GM06990 (cell line): ENCODE measurements around the gene PTPRM.

ENCODE experiments used
- DNase-seq: peaks from one replicate; pipeline ENCODE4 v3.0.0-alpha.2; 2011; ENCODE audit not compliant: insufficient read length; ENCODE audit errors: extremely low read depth
- H3K27me3 ChIP-seq: replicated peaks from 2 replicates; pipeline ENCODE4 v1.6.0; 2011; ENCODE audit warnings: low read length; ENCODE audit not compliant: control insufficient read depth, insufficient read depth
- H3K36me3 ChIP-seq: 2 replicates; pipeline ENCODE4 v1.5.1; 2011; ENCODE audit warnings: low read length; ENCODE audit not compliant: control insufficient read depth, insufficient read depth
- H3K4me3 ChIP-seq: replicated peaks from 2 replicates; pipeline ENCODE4 v1.5.1; 2011; ENCODE audit warnings: low read depth, mild to moderate bottlenecking, control low read depth, low read length
- TF ChIP-seq, protein P1 (sequence below): IDR thresholded peaks from 2 replicates; pipeline ENCODE4 v1.5.1; 2011; ENCODE audit warnings: low read length, control low read depth, mild to moderate bottlenecking, inconsistent platforms; ENCODE audit not compliant: insufficient read depth, poor library complexity, severe bottlenecking

PTPRM gene

DNA sequence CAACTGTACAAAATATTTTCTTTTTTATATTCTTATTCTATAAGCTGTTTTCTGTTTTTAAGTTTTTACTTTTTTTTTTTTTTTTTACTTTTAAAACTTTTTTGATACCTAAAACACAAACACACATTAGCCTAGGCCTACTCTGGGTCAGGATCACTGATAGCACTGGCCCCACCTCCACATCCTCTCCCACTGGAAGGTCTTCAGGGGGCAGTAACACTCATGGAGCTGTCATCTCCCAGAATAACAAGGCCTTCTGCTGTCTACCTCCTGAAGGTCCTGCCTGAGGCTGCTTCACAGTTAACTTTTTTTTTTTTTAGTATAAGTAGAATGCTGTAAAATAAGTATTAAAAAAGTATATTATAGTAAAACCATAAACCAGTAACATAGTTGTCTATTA lies 415.1 kb downstream of the PTPRM start:
- TF ChIP-seq, protein P1, sequence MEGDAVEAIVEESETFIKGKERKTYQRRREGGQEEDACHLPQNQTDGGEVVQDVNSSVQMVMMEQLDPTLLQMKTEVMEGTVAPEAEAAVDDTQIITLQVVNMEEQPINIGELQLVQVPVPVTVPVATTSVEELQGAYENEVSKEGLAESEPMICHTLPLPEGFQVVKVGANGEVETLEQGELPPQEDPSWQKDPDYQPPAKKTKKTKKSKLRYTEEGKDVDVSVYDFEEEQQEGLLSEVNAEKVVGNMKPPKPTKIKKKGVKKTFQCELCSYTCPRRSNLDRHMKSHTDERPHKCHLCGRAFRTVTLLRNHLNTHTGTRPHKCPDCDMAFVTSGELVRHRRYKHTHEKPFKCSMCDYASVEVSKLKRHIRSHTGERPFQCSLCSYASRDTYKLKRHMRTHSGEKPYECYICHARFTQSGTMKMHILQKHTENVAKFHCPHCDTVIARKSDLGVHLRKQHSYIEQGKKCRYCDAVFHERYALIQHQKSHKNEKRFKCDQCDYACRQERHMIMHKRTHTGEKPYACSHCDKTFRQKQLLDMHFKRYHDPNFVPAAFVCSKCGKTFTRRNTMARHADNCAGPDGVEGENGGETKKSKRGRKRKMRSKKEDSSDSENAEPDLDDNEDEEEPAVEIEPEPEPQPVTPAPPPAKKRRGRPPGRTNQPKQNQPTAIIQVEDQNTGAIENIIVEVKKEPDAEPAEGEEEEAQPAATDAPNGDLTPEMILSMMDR = no peak
- no peaks in the 10 kb centered on the region for H3K36me3 ChIP-seq
- H3K27me3 ChIP-seq = no peaks in the 10 kb centered on the region
- no peak for DNase-seq
- no peak overlapping the region for H3K4me3 ChIP-seq

DNA sequence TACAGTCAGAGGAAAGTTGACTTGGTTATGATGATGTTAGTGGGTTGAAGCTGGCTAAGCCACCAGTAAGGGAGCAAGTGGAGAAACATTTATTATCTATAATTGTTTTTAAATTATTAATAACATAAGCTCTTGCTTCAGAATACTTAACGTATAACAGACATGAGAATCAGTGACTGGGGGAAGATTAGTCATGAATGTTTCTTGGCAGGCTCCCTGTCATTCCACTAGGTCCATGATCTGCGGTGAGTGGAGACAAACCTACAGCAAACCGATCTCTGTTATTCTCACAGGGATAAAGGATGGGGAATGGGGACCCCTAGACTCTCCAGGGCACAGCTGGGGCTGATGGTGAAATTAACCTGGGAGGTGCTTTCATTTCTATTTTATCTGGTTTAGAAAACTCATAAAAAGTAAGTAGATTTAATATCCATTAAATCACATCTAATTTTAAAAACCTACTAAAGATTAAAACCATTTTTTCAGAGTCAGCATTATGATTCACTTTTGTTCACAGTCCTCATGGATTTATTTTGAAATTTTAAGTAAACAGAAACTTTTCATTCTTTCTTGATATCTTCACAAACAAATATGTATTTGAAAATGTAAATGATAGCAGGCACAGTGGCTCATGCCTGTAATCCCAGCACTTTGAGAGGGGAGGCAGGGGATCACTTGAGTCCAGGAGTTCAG lies 420.3 kb downstream of the PTPRM start:
- no peak for DNase-seq
- TF ChIP-seq, protein P1 = no peak
- Histone ChIP-seq H3K4me3 (no peak overlapping the region), H3K36me3 (no peaks in the 10 kb centered on the region), H3K27me3 (no peaks in the 10 kb centered on the region)

DNA sequence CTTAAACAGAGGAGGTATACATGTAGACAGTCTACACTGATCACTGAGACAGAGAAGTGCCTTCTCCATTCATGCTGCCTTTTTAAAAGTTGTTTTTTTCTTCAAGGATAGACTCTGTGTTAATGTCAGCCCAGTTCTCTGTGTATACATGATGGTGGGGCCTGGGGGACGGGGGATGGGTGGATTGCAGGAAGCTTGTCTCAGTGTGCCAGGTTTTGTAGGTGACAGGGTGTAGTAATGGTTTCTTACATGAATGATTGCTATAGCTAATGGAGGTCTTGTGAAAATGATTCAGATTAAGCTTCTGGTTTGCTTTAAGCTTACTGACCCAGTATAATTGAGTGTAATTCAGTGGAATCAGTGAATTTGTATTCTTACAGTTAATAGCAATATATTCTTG lies 423.6 kb downstream of the PTPRM start:
- Histone ChIP-seq H3K36me3 (no peaks in the 10 kb centered on the region), H3K4me3 (no peak overlapping the region), H3K27me3 (no peaks in the 10 kb centered on the region)
- TF ChIP-seq, protein P1 = no peak
- no peak for DNase-seq

DNA sequence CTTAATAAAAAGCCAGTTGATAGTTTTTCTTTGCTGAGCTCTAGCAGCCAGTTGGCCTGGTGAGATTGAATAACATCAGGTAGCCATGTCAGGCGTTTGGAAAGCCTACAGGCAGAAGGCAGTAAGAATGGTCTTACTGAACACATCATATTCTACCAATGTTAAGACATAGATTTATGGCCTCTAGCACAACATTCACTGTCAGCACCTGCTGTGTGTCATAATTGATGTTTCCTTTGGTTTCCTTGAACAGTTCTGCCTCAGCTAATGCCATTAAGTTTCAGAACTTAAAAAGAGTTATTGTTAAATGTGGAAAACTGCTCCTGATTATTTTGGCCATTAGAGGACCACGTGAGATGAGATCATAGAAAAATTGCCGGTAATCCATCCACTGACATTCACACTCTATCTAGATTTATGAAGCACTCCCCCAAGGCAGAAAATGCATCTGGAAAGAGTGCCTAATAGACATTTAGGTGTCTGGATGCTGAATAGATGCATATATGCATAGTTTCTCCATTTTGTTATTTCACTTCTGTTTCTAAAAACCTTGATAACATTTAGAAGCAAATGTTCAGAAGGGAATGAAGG lies 434.7 kb downstream of the PTPRM start:
- Histone ChIP-seq H3K36me3 (no peaks in the 10 kb centered on the region), H3K4me3 (no peak overlapping the region), H3K27me3 (no peaks in the 10 kb centered on the region)
- TF ChIP-seq, protein P1 = no peak
- DNase-seq = no peak

DNA sequence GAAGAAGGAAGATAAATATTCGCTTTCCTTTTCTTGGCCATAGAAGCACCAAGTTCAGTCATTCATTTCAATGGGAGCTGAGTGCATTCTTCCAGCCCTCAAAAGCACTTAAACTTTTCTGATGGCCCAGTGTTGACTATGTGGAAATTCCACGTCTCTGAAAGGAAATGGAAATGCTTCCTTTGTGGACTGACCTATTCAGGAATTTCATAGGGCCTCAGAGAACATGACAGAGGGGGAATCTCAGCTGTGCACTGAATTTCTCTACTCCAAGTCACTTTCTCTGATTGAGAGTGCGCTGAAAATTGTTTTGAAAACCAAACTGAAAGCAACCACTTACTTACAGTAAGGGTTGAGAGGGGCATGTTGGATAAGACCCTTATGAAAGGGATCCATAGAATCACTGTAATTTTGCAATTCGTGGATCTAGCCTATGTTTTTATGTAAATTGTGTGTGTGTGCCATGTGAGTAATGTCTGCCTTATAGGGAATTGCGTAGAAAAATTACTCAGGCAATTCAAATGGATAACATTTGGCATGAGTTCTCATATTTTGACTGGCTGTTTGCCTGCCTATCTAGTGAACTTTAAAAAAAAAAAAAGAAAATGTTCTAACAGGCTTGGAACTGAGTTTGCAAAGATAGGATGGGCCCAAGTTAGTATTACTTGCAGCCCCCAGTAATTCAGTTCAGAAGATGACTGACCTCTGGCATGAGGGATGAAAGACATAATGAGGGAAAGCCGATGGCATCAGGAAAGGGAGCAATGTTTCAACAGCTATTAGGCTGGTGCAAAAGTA lies 437.0 kb downstream of the PTPRM start:
- no peak for DNase-seq
- TF ChIP-seq, protein P1 = no peak
- Histone ChIP-seq H3K27me3 (no peaks in the 10 kb centered on the region), H3K36me3 (no peaks in the 10 kb centered on the region), H3K4me3 (no peak overlapping the region)
